Spleen (tissue), 13 donors: ENCODE measurements around the gene RCOR3. TPM values are rescaled to one million over a fixed set of nuclear protein-coding genes. Genes with fewer than 3 reads are reported as not detected.

ENCODE experiments used
- DNase-seq: peaks from one replicate; pipeline ENCODE4 v3.0.0-alpha.2; 2020
- H3K27ac ChIP-seq, 8 donors: fragments of 200-600 bp; sonication (generic) in 7 of 8; 1 replicate in 4 of 8; 2 replicates in 4 of 8; pipeline versions ENCODE4 v1.5.0 to v1.8.0; 2016 to 2021; ENCODE audit warnings: inconsistent platforms in 4 of 8, mild to moderate bottlenecking in 4 of 8, moderate library complexity in 1 of 8
- H3K27me3 ChIP-seq, 7 donors: fragments of 200-600 bp; sonication (generic) in 6 of 7; replicated peaks in 1 of 7; 1 replicate in 4 of 7; 2 replicates in 3 of 7; pipeline versions ENCODE4 v1.5.0 to v1.8.0; 2016 to 2021; ENCODE audit warnings: inconsistent platforms in 3 of 7, mild to moderate bottlenecking in 1 of 7
- H3K36me3 ChIP-seq, 6 donors: fragments of 200-600 bp; sonication (generic) in 5 of 6; 1 replicate in 4 of 6; 2 replicates in 2 of 6; pipeline versions ENCODE4 v1.5.0 to v1.8.0; 2016 to 2021; ENCODE audit warnings: inconsistent platforms in 2 of 6
- H3K4me1 ChIP-seq, 6 donors: fragments of 200-600 bp; sonication (generic) in 5 of 6; 1 replicate in 3 of 6; 2 replicates in 3 of 6; pipeline versions ENCODE4 v1.5.0 to v1.8.0; 2016 to 2021; ENCODE audit warnings: inconsistent platforms in 3 of 6
- H3K4me3 ChIP-seq, 8 donors: fragments of 200-600 bp; sonication (generic) in 7 of 8; 1 replicate in 4 of 8; 2 replicates in 4 of 8; pipeline versions ENCODE4 v1.5.0 to v1.8.0; 2016 to 2021; ENCODE audit warnings: inconsistent platforms in 4 of 8, mild to moderate bottlenecking in 4 of 8, moderate library complexity in 2 of 8
- H3K9me3 ChIP-seq, 8 donors: fragments of 200-600 bp; sonication (generic) in 7 of 8; 1 replicate in 4 of 8; 2 replicates in 4 of 8; pipeline versions ENCODE4 v1.5.0 to v1.8.0; 2016 to 2021; ENCODE audit warnings: inconsistent platforms in 4 of 8
- CTCF ChIP-seq, 11 experiments: fragments of 200-600 bp in 7 of 11; fragments of 450-650 bp in 4 of 11; sonication (generic) in 4 of 11; IDR thresholded peaks in 8 of 11; conservative IDR thresholded peaks in 3 of 11; 1 replicate in 7 of 11; 2 replicates in 4 of 11; pipeline versions ENCODE4 v1.4.0 to v1.8.0; 2016 to 2021; ENCODE audit warnings: antibody characterized with exemption in 11 of 11, inconsistent platforms in 4 of 11, mild to moderate bottlenecking in 1 of 11
- POLR2A ChIP-seq, 3 donors: fragments of 450-650 bp; IDR thresholded peaks; one replicate each; pipeline ENCODE4 v1.5.1; 2017; ENCODE audit warnings: antibody characterized with exemption in 3 of 3, mild to moderate bottlenecking in 1 of 3
- POLR2AphosphoS5 ChIP-seq, 3 donors: sonication (generic); formaldehyde crosslinking; IDR thresholded peaks; one replicate each; pipeline ENCODE4 v1.5.1; 2017; ENCODE audit warnings: antibody characterized with exemption in 3 of 3
- WGBS, 5 donors: extraction: QIAGEN DNeasy Blood & Tissue Kit in 3 of 5; methylation state at CpG; one replicate each; pipeline versions ENCODE4 v1.1.5 to v1.1.7; 2013 to 2018; 5-methylcytosine and 5-hydroxymethylcytosine counted together
- intact Hi-C: fragments of 100-400 bp; cut with DNase I; formaldehyde crosslinking; loops from one replicate; pipeline ENCODE4 v1.15.0; 2023; ENCODE audit warnings: low total_unique reads
- long read RNA-seq, 2 donors: transcript quantifications; one replicate each; lab custom pipeline, GENCODE V29; 2026
- polyA plus RNA-seq, 3 donors: library from polyadenylated mRNA; stranded (reverse); fragments of 200-250 nt; gene quantifications; one replicate each; pipeline ENCODE4 v1.2.1, GENCODE V29; 2013
- total RNA-seq, 7 donors: library from RNA; depleted of rRNA in 3 of 7; stranded (reverse); fragments of >200 nt in 3 of 7; fragmentation: NEBNext Ultra II Directional in 4 of 7; extraction: Animal tissue kit (Norgen Biotek cat#: 25700) in 4 of 7; gene quantifications; one replicate each; pipeline versions ENCODE4 v1.1.0 to v1.2.1, GENCODE V29; 2016 to 2021
- donor health status: healthy with polysubstance abuse.
- donor health status: DM: no; HTN: no; CAD: no; lungs with moderate emphysema.
- donor health status: DM: no; HTN: no; CAD: no.
- donor health status: Bipolar disorder and iron deficiency.
- donor health status: healthy.
- donor health status: DM: no; HTN: no; CAD: no.
- donor health status: DM: yes; HTN: yes; CAD: no.

RCOR3 gene
- total RNA-seq, result 10 to 100 TPM; 56.3 to 94.3 (median 75.4) TPM
- 10 to 100 TPM; 20.9 to 32.6 (median 28.8) TPM for polyA plus RNA-seq
- long read RNA-seq, donor 1, partial matches to known transcripts, result 0 of 6 reads
- long read RNA-seq, donor 1, other reads (novel, unspliced or antisense), result 0 of 6 reads
- long read RNA-seq, donor 2, partial matches to known transcripts, result 0 of 1 reads
- long read RNA-seq, donor 2, other reads (novel, unspliced or antisense), result 0 of 1 reads

GRCh38 chr1:211258756-211259637, at the start of gene RCOR3:
Gene RCOR3 (plus strand): TSS chr1:211259366. CDS start chr1:211259561, 195 bp downstream.
- DNase-seq, result peak; percentile 99
- Histone ChIP-seq H3K36me3 (peaks cover 0 to 19% (median 0%) of the 10 kb centered on the region in 6 donors), H3K9me3 (no peaks in the 10 kb centered on the region), H3K27me3 (no peaks in the 10 kb centered on the region), H3K4me1 (peaks cover 0 to 38% (median 28%) of the 10 kb centered on the region in 6 donors), H3K27ac (peak within 1 kb of the TSS; percentile 94 to 99 (median 99)), H3K4me3 (peak within 1 kb of the TSS; percentile 78 to 97 (median 88))
- 0 to 1% (median 0%) methylated on average over 45 to 83 of the region's 97 CpGs for WGBS, 5 donors
- intact Hi-C loops, result no loop called here
- TF ChIP-seq CTCF (IDR thresholded peaks at IDR 0.05 in 8 of 11, conservative IDR thresholded peaks at IDR 0.05 in 3 of 11) (peak in 10 of 11 experiments; percentile 59 to 84 (median 72)), POLR2AphosphoS5 (IDR thresholded peaks at IDR 0.05) (peak; percentile 80 to 91 (median 85)), POLR2A (IDR thresholded peaks at IDR 0.05) (peak; percentile 32 to 43 (median 41))

- H3K27me3 ChIP-seq, result no peaks in the 10 kb centered on the region
- intact Hi-C loops, result no loop called here
Observed at GRCh38 chr1:211210052-211210451, 49.1 kb upstream of the RCOR3 start.

GRCh38 chr1:211210965-211211364, 48.2 kb upstream of the RCOR3 start:
- WGBS, 5 donors, result 92 to 100% (median 94%) methylated on average over 6 of the region's 6 CpGs
- no peak overlapping the region for H3K27ac ChIP-seq
- no peaks in the 10 kb centered on the region for H3K4me1 ChIP-seq
- no peak for TF ChIP-seq POLR2A (IDR thresholded peaks at IDR 0.05)
- no peak for TF ChIP-seq CTCF (IDR thresholded peaks at IDR 0.05 in 8 of 11, conservative IDR thresholded peaks at IDR 0.05 in 3 of 11)
- TF ChIP-seq POLR2AphosphoS5 (IDR thresholded peaks at IDR 0.05), result no peak
- no peaks in the 10 kb centered on the region for H3K36me3 ChIP-seq
- no peak for DNase-seq
- peaks cover 0 to 9% (median 4%) of the 10 kb centered on the region in 8 donors for H3K9me3 ChIP-seq
- no peak overlapping the region for H3K4me3 ChIP-seq
- intact Hi-C loops, result no loop called here
- H3K27me3 ChIP-seq, result no peaks in the 10 kb centered on the region

More at GRCh38 chr1:211210052-211210451, 49.1 kb upstream of the RCOR3 start:
- H3K4me3 ChIP-seq, result no peak overlapping the region
- H3K36me3 ChIP-seq, result no peaks in the 10 kb centered on the region
- TF ChIP-seq POLR2AphosphoS5 (IDR thresholded peaks at IDR 0.05) (no peak), POLR2A (IDR thresholded peaks at IDR 0.05) (no peak), CTCF (IDR thresholded peaks at IDR 0.05 in 8 of 11, conservative IDR thresholded peaks at IDR 0.05 in 3 of 11) (no peak)
- H3K27ac ChIP-seq, result no peak overlapping the region
- H3K4me1 ChIP-seq, result no peaks in the 10 kb centered on the region
- WGBS, 5 donors, result 90 to 98% (median 95%) methylated on average over 5 of the region's 5 CpGs
- no peak for DNase-seq
- H3K9me3 ChIP-seq, result peaks cover 0 to 9% (median 4%) of the 10 kb centered on the region in 8 donors

GRCh38 chr1:211213702-211214101, 45.5 kb upstream of the RCOR3 start:
- Histone ChIP-seq H3K4me1 (no peaks in the 10 kb centered on the region), H3K36me3 (no peaks in the 10 kb centered on the region), H3K4me3 (no peak overlapping the region), H3K27me3 (no peaks in the 10 kb centered on the region), H3K9me3 (no peaks in the 10 kb centered on the region), H3K27ac (no peak overlapping the region)
- intact Hi-C loops, result no loop called here
- DNase-seq, result no peak
- 91 to 98% (median 91%) methylated on average over 2 of the region's 2 CpGs for WGBS, 5 donors
- TF ChIP-seq POLR2AphosphoS5 (IDR thresholded peaks at IDR 0.05), result no peak
- TF ChIP-seq POLR2A (IDR thresholded peaks at IDR 0.05), result no peak
- TF ChIP-seq CTCF (IDR thresholded peaks at IDR 0.05 in 8 of 11, conservative IDR thresholded peaks at IDR 0.05 in 3 of 11), result no peak
